GM19025 (cell line): ENCODE measurements around the gene OR2T1.
"Not testable (repeated sequence)": the region's sequence is repeated elsewhere in the genome, so short reads cannot be mapped to it uniquely, and the experiment has no call there.

ENCODE experiments used
- ATAC-seq: cut with Tn5 transposase; IDR thresholded peaks from one replicate; pipeline ENCODE4 v1.9.1; 2021; ENCODE audit warnings: mild to moderate bottlenecking, low read depth, moderate library complexity; ENCODE audit not compliant: unreplicated experiment

OR2T1 gene

DNA sequence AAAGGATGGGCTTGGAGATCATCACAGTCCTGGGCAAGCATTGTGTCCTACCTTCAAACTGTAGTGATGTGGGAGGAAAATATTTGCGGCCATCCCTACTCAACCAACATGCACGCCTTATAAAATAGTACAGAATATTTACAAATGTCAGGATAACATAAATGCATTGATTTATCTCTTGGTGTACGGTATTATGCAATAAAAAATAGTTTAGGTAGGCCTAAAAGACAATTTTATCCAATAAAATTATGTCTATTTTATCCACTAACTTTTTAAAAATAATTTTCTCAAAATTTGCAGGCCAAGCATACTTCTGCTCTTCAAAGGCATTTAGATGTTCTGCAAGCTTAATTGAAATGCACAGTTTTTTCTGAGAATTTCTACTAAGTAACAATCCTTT, at the start of gene OR2T1:
OR2T1 (plus strand) TSS at position 301 of the 400 bp plus-strand sequence. CDS start 3,100 bp downstream, outside the sequence.
- no peak for ATAC-seq

DNA sequence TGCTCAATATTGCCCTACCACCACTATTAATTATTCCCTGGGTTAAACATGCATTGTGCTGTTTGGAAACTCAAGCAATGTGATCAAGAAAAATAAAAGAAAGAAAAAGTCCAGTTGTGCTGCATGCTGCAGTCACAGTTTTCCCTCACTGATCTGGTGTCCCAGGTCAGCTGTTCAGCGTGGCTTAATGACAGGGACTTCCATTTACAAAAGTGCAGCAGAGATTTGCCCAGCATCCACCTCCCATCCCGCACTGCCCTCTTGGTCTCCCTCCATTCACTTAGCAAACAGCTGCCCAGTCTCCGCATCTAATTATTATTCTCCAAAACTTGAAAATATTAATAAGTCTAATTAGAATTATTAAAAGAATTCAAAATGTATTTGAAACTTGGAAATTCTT, 43.4 kb upstream of the OR2T1 start:
- no peak for ATAC-seq

DNA sequence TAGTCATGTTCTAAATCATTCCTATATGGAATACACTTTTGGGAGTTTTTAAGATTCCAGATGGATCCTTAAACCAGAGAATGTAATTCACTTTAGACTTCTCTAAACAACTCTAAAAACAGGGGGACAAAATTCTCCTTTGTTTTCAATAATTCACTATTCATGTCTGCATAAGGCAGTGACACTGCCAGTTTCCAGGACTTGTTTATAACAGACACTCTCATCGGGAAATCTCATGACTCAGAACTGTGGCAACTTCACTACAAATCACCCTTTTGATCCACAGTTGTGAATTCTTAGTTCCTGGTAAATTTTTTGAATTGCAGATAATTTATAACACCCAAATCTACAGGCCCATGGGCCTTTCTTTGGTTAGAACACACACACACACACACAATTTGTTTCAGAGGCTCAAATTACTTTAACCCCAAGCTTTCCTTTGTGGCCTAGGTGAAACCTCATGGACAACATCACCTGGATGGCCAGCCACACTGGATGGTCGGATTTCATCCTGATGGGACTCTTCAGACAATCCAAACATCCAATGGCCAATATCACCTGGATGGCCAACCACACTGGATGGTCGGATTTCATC, 41.6 kb upstream of the OR2T1 start, which contains the start of gene OR2T4:
OR2T4 (plus strand) TSS at position 545 of the 595 bp plus-strand sequence; CDS start at position 545, 0 bp downstream.
- no peak for ATAC-seq

GRCh38 chr1:248366609-248367008, 36.2 kb upstream of the OR2T1 start:
- ATAC-seq, result no peak

- ATAC-seq, result no peak
Observed at GRCh38 chr1:248372394-248372793, 30.5 kb upstream of the OR2T1 start.

GRCh38 chr1:248373761-248374160, 29.1 kb upstream of the OR2T1 start:
- ATAC-seq, result no peak

GRCh38 chr1:248375446-248375845, 27.4 kb upstream of the OR2T1 start, which contains the start of gene OR2T6:
OR2T6 (plus strand) TSS chr1:248375746; CDS start chr1:248387609, 11,863 bp downstream.
- no peak for ATAC-seq

GRCh38 chr1:248376916-248377315, 25.9 kb upstream of the OR2T1 start:
- ATAC-seq, result no peak

DNA sequence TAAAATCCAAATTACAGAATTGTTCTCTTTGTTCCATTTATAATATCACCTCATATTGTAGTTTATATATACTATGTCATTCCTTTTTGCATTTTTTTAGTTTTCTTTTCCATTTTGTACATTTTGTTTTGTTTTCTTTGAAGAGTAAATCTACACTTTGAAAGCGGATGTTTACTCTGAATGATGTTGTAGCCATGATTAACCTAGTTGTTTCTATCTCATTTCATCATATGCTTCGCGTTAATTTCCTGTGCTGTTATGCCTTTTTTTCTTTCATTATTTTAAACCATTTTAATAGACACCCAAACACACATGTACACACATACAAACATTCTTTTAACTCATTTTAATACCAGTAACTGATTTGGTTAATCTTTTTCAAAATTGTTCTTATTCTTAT, 22.0 kb upstream of the OR2T1 start:
- ATAC-seq, result no peak

- no peak for ATAC-seq
Observed at GRCh38 chr1:248388426-248388825, 14.4 kb upstream of the OR2T1 start.

- no peak for ATAC-seq
Observed at GRCh38 chr1:248393050-248393449, 9.8 kb upstream of the OR2T1 start.

GRCh38 chr1:248404024-248404423, 1.2 kb downstream of the OR2T1 start:
- no peak for ATAC-seq

GRCh38 chr1:248406721-248407692, 4.2 kb downstream of the OR2T1 start:
- no peak for ATAC-seq

- no peak for ATAC-seq
Observed at GRCh38 chr1:248416226-248416625, 13.4 kb downstream of the OR2T1 start.

GRCh38 chr1:248417854-248418253, 15.0 kb downstream of the OR2T1 start:
- no peak for ATAC-seq

DNA sequence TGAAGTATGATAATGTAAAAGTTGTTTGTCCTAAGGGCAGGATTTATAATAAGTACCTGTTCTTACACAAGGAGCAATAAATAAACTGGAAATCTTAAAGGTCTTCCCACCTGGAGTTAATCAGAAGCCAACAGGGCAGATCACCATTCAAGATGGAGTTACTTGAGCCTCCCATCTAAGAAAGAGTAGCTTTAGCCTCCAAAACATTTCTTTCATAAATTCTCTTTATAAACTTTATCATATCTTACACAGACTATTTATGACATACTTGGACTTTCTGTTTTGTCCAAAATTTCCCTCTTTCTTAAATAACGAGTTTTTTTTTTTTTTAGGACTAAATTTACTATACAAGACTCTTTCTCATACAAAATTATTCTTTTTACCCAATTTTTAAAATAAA, 18.5 kb downstream of the OR2T1 start:
- ATAC-seq, result no peak

DNA sequence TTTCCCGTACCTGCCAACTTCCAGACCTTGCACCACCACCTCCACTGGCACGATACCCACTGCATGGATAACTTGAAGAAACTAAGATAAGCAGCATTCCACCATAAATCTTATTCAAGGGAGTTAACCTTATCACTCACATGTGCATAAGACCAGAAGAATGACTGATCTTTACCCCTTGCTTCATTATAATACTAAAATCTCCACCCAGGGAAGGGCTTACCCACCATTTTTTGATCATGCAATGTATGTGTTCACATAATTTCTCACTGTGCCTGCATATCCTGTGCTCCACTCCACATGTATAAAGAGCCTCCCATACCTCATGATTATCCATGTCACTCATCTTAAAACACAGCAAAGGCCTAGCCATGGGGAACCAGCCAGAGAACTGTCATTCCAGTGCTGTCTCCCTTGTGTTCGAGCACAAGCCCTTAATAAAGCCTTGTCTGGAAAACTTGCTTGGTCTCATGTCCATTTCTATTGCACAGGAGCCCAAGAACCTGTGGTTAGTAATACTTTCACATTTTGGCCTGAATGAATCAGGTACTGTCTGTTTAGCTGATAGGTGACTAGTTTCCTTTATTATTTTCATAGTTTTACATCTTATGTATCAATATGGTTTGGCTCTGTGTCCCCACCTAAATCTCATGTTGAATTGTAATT, 24.8 kb downstream of the OR2T1 start:
- peak; percentile 36 for ATAC-seq

GRCh38 chr1:248428192-248428533, 25.3 kb downstream of the OR2T1 start:
- ATAC-seq, result peak; percentile 98

DNA sequence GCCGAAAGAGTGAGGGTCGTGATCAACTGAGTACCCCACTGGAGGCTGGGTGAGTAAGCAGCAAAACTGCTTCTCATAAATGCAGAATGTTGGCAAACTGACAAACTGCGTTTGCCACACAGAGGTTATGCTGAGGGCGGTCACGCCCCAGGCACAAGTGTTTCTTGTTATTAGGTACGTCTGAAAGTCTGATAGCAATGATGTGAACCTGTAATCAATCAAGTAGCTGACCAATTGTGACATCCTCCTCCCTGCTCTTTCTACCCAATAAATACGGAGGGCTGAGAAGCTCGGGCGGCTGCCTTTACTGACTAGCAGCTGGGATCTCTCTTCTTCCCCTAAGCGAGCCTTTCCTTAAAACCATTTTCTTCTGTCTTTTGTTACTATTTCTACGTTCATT, 28.8 kb downstream of the OR2T1 start:
- not testable (repeated sequence) for ATAC-seq

- not testable (repeated sequence) for ATAC-seq
Observed at GRCh38 chr1:248432201-248432600, 29.4 kb downstream of the OR2T1 start.

DNA sequence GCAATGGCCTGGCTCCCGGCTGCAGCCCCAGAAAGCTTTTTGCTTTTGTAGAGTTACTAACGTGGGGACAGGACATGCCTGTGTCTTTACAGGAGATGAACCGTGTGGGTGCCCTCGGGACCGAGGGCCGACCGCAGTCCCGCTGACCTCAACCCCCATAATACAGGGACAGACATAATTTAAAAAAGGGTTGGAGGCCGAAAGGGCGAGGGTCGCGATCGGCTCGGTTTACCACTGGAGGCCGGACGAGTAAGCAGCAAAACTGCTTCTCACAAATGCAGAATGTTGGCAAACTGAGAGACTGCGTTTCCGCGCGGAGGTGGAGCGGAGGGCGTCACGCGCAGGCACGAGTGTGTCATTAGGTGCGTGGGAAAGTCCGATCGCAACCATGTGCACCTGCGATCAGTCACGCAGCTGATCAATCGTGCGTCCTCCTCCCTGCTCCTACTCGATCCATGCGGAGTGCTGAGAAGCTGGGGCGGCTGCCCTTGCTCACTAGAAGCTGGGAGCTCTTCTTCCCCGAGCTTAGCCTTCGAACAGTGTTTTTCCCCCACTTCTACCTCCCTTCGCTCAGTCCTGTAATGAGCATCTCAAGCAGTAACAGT, 31.1 kb downstream of the OR2T1 start:
- ATAC-seq, result not testable (repeated sequence)
